Astrocyte (in vitro differentiated cells and primary cell): ENCODE measurements around the gene MAPK11.

Source experiments
- EZH2 ChIP-seq: IDR thresholded peaks from 2 replicates; pipeline ENCODE4 v1.6.1; 2012; ENCODE audit warnings: mild to moderate bottlenecking, low read length, inconsistent platforms; ENCODE audit not compliant: insufficient read depth
- TF ChIP-seq, protein P1 (sequence below): IDR thresholded peaks from 2 replicates; pipeline ENCODE4 v1.5.1; 2011; ENCODE audit warnings: low read depth, mild to moderate bottlenecking, inconsistent platforms, low read length, moderate library complexity; ENCODE audit not compliant: insufficient read depth

DNA sequence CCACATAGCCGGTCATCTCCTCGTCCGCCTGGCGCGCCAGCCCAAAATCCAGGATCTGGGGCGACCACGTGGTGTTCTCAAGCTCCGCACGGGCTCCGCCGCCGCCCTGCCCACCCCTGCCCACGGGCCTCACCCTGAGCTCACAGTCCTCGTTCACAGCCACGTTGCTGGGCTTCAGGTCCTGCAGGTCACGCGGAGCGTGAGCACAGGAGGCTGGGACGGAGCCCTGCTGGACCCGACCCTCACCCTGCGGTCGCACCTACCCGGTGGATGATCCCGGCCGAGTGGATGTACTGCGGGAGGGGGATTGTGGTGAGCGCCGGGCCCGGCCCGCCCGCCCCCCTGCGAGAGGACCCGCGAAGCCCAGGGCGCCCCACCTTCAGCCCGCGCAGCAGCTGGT is 3.2 kb downstream of the MAPK11 start:
- TF ChIP-seq, protein P1, sequence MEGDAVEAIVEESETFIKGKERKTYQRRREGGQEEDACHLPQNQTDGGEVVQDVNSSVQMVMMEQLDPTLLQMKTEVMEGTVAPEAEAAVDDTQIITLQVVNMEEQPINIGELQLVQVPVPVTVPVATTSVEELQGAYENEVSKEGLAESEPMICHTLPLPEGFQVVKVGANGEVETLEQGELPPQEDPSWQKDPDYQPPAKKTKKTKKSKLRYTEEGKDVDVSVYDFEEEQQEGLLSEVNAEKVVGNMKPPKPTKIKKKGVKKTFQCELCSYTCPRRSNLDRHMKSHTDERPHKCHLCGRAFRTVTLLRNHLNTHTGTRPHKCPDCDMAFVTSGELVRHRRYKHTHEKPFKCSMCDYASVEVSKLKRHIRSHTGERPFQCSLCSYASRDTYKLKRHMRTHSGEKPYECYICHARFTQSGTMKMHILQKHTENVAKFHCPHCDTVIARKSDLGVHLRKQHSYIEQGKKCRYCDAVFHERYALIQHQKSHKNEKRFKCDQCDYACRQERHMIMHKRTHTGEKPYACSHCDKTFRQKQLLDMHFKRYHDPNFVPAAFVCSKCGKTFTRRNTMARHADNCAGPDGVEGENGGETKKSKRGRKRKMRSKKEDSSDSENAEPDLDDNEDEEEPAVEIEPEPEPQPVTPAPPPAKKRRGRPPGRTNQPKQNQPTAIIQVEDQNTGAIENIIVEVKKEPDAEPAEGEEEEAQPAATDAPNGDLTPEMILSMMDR = no peak
- TF ChIP-seq EZH2 = no peak
